SK-N-SH (cell line): ENCODE results near the gene JAKMIP1. TPM values are rescaled to one million over a fixed set of nuclear protein-coding genes. Genes with fewer than 3 reads are reported as not detected.
"Not testable (repeated sequence)": the region's sequence is repeated elsewhere in the genome, so short reads cannot be mapped to it uniquely, and the experiment has no call there.

Experiments used
- CTCF ChIA-PET: fragments of 300-600, 350-600 bp; formaldehyde crosslinking; extraction: SDS; loops from one replicate; lab custom pipeline; 2021; lab: Yijun Ruan, JAX
- POLR2A ChIA-PET: fragments of 350-600 bp; sonication (Branson Sonifier 250); formaldehyde crosslinking; extraction: SDS; loops from one replicate; lab custom pipeline; 2020; ENCODE audit warnings: antibody characterized with exemption, inconsistent platforms; lab: Yijun Ruan, JAX
- DNase-seq: peaks from one replicate; pipeline ENCODE4 v3.0.0; 2012
- H2AFZ ChIP-seq: fragments of 200-600 bp; sonication (generic); 2 replicates; pipeline ENCODE4 v1.8.1; 2016; ENCODE audit warnings: antibody characterized with exemption, mild to moderate bottlenecking, low read depth
- H3F3A ChIP-seq: fragments of 200-600 bp; sonication (generic); replicated peaks from 2 replicates; pipeline ENCODE3; 2016; ENCODE audit warnings: antibody characterized with exemption, mild to moderate bottlenecking; ENCODE audit not compliant: insufficient read depth
- H3K27ac ChIP-seq, 2 experiments: fragments of 200-500 bp in 1 of 2; fragments of 200-600 bp in 1 of 2; sonication (Bioruptor generic) in 1 of 2; sonication (generic), shearing (Covaris generic) in 1 of 2; 2 replicates each; pipeline versions ENCODE4 v1.5.1 to v1.6.1; 2014 to 2016; ENCODE audit warnings: low read depth in 2 of 2, inconsistent platforms in 1 of 2, low read length in 1 of 2, mild to moderate bottlenecking in 1 of 2, mixed read lengths in 1 of 2
- H3K27me3 ChIP-seq: fragments of 200-600 bp; sonication (generic), shearing (Covaris generic); 2 replicates; pipeline ENCODE4 v1.6.1; 2016; ENCODE audit warnings: mixed run types; ENCODE audit not compliant: insufficient read depth
- H3K36me3 ChIP-seq, 2 experiments: fragments of 200-500 bp in 1 of 2; fragments of 200-600 bp in 1 of 2; sonication (Bioruptor generic) in 1 of 2; sonication (generic) in 1 of 2; replicated peaks in 1 of 2; 2 replicates each; pipeline versions ENCODE3 to v1.5.1; 2014 to 2016; ENCODE audit warnings: low read length in 1 of 2, mild to moderate bottlenecking in 1 of 2; ENCODE audit not compliant: insufficient read depth in 2 of 2, control insufficient read depth in 1 of 2
- H3K4me1 ChIP-seq, 2 experiments: fragments of 200-500 bp in 1 of 2; fragments of 200-600 bp in 1 of 2; sonication (Bioruptor generic) in 1 of 2; sonication (generic), shearing (Covaris generic) in 1 of 2; 2 replicates each; pipeline versions ENCODE4 v1.5.1 to v1.6.1; 2014 to 2016; ENCODE audit warnings: low read depth in 1 of 2, low read length in 1 of 2, mixed run types in 1 of 2; ENCODE audit not compliant: insufficient read depth in 2 of 2, control insufficient read depth in 1 of 2
- H3K4me2 ChIP-seq: fragments of 200-600 bp; sonication (generic), shearing (Covaris generic); 2 replicates; pipeline ENCODE4 v1.6.1; 2017; ENCODE audit warnings: mixed run types
- H3K4me3 ChIP-seq, 2 experiments: fragments of 200-500 bp in 1 of 2; fragments of 200-600 bp in 1 of 2; sonication (Bioruptor generic) in 1 of 2; sonication (generic), shearing (Covaris generic) in 1 of 2; 2 replicates each; pipeline versions ENCODE4 v1.5.1 to v1.8.1; 2014 to 2016; ENCODE audit warnings: low read depth in 2 of 2, inconsistent platforms in 1 of 2, low read length in 1 of 2, mild to moderate bottlenecking in 1 of 2, mixed read lengths in 1 of 2, moderate library complexity in 1 of 2
- H3K79me2 ChIP-seq: fragments of 200-600 bp; sonication (generic); 2 replicates; pipeline ENCODE4 v1.8.1; 2017; ENCODE audit warnings: mild to moderate bottlenecking; ENCODE audit not compliant: insufficient read depth
- H3K9ac ChIP-seq: fragments of 200-600 bp; sonication (generic); 2 replicates; pipeline ENCODE4 v1.6.1; 2017; ENCODE audit warnings: mixed run types
- H3K9me2 ChIP-seq: fragments of 200-600 bp; sonication (generic); 2 replicates; pipeline ENCODE4 v1.6.1; 2017; ENCODE audit warnings: mixed run types
- H3K9me3 ChIP-seq: fragments of 200-600 bp; sonication (generic); 2 replicates; pipeline ENCODE4 v1.6.1; 2017; ENCODE audit warnings: mixed run types, mild to moderate bottlenecking, moderate library complexity
- H4K20me1 ChIP-seq: fragments of 200-600 bp; sonication (generic); 2 replicates; pipeline ENCODE4 v1.6.1; 2017; ENCODE audit warnings: mild to moderate bottlenecking, mixed run types; ENCODE audit not compliant: insufficient read depth
- EP300 ChIP-seq, 2 experiments: IDR thresholded peaks; 2 replicates each; pipeline versions ENCODE4 v1.4.0 to v1.6.1; 2012; ENCODE audit warnings: borderline replicate concordance in 1 of 2, low read depth in 1 of 2, low read length in 1 of 2
- FOSL2 ChIP-seq: IDR thresholded peaks from 2 replicates; pipeline ENCODE4 v1.4.0; 2012; ENCODE audit warnings: low read depth, mild to moderate bottlenecking, moderate library complexity, borderline replicate concordance
- FOXJ3 ChIP-seq: sonication (generic); formaldehyde crosslinking; IDR thresholded peaks from 2 replicates; pipeline ENCODE4 v1.5.1; 2020; ENCODE audit warnings: mild to moderate bottlenecking, missing genetic modification reagents
- FOXM1 ChIP-seq: IDR thresholded peaks from 2 replicates; pipeline ENCODE4 v1.4.0; 2012; ENCODE audit warnings: low read depth, mild to moderate bottlenecking
- GABPA ChIP-seq: IDR thresholded peaks from 2 replicates; pipeline ENCODE4 v1.4.0; 2012; ENCODE audit warnings: low read depth, mild to moderate bottlenecking
- JUND ChIP-seq: IDR thresholded peaks from 2 replicates; pipeline ENCODE4 v1.4.0; 2012
- MXI1 ChIP-seq: IDR thresholded peaks from 2 replicates; pipeline ENCODE4 v1.6.1; 2012; ENCODE audit warnings: mild to moderate bottlenecking, low read depth, low read length, improper control_type of control experiment
- NFIC ChIP-seq: IDR thresholded peaks from 2 replicates; pipeline ENCODE4 v1.4.0; 2012; ENCODE audit warnings: borderline replicate concordance
- RAD21 ChIP-seq: IDR thresholded peaks from 2 replicates; pipeline ENCODE4 v1.6.1; 2012; ENCODE audit warnings: mild to moderate bottlenecking, low read length
- RFX5 ChIP-seq: IDR thresholded peaks from 2 replicates; pipeline ENCODE4 v1.6.1; 2012; ENCODE audit warnings: mild to moderate bottlenecking, improper control_type of control experiment, low read length
- SMC3 ChIP-seq: IDR thresholded peaks from 2 replicates; pipeline ENCODE4 v1.6.1; 2012; ENCODE audit warnings: low read depth, low read length, improper control_type of control experiment
- TEAD4 ChIP-seq: IDR thresholded peaks from 2 replicates; pipeline ENCODE4 v1.4.0; 2012; ENCODE audit warnings: mild to moderate bottlenecking, borderline replicate concordance; ENCODE audit not compliant: insufficient read depth
- YY1 ChIP-seq: IDR thresholded peaks from 2 replicates; pipeline ENCODE4 v1.4.0; 2012; ENCODE audit warnings: low read depth, mild to moderate bottlenecking
- WGBS: methylation state at CpG from one replicate; pipeline ENCODE4 v1.1.6; 2017; ENCODE audit warnings: low lambda C conversion rate; 5-methylcytosine and 5-hydroxymethylcytosine counted together
- polyA plus RNA-seq, 3 experiments: library from polyadenylated mRNA; depleted of rRNA; stranded (reverse); fragments of >200 nt; gene quantifications; 2 replicates each; pipeline ENCODE4 v1.2.3, GENCODE V29; 2012
- TF ChIP-seq, protein P1 (sequence below): IDR thresholded peaks from 2 replicates; pipeline ENCODE4; 2012
- TF ChIP-seq, protein P2 (sequence below): fragments of 200-600 bp; sonication (generic); IDR thresholded peaks from 2 replicates; pipeline ENCODE4 v1.6.1; 2017; ENCODE audit warnings: antibody characterized with exemption, mild to moderate bottlenecking, moderate library complexity
- TF ChIP-seq, protein P3 (sequence below): fragments of 150-350 bp; IDR thresholded peaks from 2 replicates; pipeline ENCODE4 v1.6.1; 2017; ENCODE audit warnings: antibody characterized with exemption, low read length, low read depth, borderline replicate concordance
- TF ChIP-seq, protein P4 (sequence below): IDR thresholded peaks from 2 replicates; pipeline ENCODE4 v1.6.1; 2012; ENCODE audit warnings: mild to moderate bottlenecking, low read depth, low read length, moderate library complexity
- TF ChIP-seq, protein P5 (sequence below): IDR thresholded peaks from 2 replicates; pipeline ENCODE4 v1.4.0; 2012; ENCODE audit warnings: low read depth
- TF ChIP-seq, protein P6 (sequence below): IDR thresholded peaks from 2 replicates; pipeline ENCODE4 v1.4.0; 2012; ENCODE audit warnings: low read depth, borderline replicate concordance

Gene JAKMIP1
- polyA plus RNA-seq, 1 of the 3 experiments (the other 2 are of a cell fraction) = 0.54 TPM

DNA sequence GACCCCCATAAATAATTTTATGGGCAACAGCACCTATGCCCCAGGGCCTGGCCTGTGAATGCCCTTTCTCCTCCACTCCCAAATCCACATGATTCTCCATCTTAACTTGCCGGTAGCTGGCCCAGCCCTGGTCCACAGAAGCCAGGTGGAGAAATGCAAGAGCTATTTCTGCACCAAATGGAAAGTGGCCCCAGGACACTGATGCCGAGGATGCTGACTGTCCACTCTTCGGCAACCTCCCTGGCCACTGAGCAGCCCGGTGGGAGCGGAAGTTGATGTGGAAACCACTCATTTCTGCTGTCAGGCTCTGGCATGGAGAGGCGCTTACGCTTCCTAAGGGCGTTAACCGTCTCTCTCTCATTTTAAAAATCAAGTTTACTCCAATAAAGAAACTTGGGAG, 58.8 kb downstream of the JAKMIP1 start:
- TF ChIP-seq FOSL2 (no peak), FOXJ3 (no peak), MXI1 (no peak), JUND (no peak), FOXM1 (no peak), RFX5 (no peak), GABPA (no peak), RAD21 (no peak), NFIC (no peak), SMC3 (no peak), TEAD4 (no peak), YY1 (no peak), EP300 (IDR thresholded peaks at IDR 0.05; ENCODE audit: borderline replicate concordance in 1 of 2, low read depth in 1 of 2, low read length in 1 of 2) (no peak)
- TF ChIP-seq, protein P1, sequence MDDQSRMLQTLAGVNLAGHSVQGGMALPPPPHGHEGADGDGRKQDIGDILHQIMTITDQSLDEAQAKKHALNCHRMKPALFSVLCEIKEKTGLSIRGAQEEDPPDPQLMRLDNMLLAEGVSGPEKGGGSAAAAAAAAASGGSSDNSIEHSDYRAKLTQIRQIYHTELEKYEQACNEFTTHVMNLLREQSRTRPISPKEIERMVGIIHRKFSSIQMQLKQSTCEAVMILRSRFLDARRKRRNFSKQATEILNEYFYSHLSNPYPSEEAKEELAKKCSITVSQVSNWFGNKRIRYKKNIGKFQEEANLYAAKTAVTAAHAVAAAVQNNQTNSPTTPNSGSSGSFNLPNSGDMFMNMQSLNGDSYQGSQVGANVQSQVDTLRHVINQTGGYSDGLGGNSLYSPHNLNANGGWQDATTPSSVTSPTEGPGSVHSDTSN = no peak
- TF ChIP-seq, protein P2, sequence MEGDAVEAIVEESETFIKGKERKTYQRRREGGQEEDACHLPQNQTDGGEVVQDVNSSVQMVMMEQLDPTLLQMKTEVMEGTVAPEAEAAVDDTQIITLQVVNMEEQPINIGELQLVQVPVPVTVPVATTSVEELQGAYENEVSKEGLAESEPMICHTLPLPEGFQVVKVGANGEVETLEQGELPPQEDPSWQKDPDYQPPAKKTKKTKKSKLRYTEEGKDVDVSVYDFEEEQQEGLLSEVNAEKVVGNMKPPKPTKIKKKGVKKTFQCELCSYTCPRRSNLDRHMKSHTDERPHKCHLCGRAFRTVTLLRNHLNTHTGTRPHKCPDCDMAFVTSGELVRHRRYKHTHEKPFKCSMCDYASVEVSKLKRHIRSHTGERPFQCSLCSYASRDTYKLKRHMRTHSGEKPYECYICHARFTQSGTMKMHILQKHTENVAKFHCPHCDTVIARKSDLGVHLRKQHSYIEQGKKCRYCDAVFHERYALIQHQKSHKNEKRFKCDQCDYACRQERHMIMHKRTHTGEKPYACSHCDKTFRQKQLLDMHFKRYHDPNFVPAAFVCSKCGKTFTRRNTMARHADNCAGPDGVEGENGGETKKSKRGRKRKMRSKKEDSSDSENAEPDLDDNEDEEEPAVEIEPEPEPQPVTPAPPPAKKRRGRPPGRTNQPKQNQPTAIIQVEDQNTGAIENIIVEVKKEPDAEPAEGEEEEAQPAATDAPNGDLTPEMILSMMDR = no peak
- TF ChIP-seq, protein P3, sequence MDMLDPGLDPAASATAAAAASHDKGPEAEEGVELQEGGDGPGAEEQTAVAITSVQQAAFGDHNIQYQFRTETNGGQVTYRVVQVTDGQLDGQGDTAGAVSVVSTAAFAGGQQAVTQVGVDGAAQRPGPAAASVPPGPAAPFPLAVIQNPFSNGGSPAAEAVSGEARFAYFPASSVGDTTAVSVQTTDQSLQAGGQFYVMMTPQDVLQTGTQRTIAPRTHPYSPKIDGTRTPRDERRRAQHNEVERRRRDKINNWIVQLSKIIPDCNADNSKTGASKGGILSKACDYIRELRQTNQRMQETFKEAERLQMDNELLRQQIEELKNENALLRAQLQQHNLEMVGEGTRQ = no peak
- TF ChIP-seq, protein P4, sequence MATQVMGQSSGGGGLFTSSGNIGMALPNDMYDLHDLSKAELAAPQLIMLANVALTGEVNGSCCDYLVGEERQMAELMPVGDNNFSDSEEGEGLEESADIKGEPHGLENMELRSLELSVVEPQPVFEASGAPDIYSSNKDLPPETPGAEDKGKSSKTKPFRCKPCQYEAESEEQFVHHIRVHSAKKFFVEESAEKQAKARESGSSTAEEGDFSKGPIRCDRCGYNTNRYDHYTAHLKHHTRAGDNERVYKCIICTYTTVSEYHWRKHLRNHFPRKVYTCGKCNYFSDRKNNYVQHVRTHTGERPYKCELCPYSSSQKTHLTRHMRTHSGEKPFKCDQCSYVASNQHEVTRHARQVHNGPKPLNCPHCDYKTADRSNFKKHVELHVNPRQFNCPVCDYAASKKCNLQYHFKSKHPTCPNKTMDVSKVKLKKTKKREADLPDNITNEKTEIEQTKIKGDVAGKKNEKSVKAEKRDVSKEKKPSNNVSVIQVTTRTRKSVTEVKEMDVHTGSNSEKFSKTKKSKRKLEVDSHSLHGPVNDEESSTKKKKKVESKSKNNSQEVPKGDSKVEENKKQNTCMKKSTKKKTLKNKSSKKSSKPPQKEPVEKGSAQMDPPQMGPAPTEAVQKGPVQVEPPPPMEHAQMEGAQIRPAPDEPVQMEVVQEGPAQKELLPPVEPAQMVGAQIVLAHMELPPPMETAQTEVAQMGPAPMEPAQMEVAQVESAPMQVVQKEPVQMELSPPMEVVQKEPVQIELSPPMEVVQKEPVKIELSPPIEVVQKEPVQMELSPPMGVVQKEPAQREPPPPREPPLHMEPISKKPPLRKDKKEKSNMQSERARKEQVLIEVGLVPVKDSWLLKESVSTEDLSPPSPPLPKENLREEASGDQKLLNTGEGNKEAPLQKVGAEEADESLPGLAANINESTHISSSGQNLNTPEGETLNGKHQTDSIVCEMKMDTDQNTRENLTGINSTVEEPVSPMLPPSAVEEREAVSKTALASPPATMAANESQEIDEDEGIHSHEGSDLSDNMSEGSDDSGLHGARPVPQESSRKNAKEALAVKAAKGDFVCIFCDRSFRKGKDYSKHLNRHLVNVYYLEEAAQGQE = no peak
- TF ChIP-seq, protein P5, sequence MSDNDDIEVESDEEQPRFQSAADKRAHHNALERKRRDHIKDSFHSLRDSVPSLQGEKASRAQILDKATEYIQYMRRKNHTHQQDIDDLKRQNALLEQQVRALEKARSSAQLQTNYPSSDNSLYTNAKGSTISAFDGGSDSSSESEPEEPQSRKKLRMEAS = no peak
- TF ChIP-seq, protein P6, sequence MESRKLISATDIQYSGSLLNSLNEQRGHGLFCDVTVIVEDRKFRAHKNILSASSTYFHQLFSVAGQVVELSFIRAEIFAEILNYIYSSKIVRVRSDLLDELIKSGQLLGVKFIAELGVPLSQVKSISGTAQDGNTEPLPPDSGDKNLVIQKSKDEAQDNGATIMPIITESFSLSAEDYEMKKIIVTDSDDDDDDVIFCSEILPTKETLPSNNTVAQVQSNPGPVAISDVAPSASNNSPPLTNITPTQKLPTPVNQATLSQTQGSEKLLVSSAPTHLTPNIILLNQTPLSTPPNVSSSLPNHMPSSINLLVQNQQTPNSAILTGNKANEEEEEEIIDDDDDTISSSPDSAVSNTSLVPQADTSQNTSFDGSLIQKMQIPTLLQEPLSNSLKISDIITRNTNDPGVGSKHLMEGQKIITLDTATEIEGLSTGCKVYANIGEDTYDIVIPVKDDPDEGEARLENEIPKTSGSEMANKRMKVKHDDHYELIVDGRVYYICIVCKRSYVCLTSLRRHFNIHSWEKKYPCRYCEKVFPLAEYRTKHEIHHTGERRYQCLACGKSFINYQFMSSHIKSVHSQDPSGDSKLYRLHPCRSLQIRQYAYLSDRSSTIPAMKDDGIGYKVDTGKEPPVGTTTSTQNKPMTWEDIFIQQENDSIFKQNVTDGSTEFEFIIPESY = no peak
- Histone ChIP-seq H4K20me1 (no peaks in the 10 kb centered on the region), H3K27me3 (no peaks in the 10 kb centered on the region), H3K4me3 (no peak overlapping the region), H3K9ac (no peak overlapping the region), H2AFZ (no peak overlapping the region), H3K27ac (no peak overlapping the region; a peak in 1 of 4 replicates), H3K4me1 (peaks cover 0 to 17% of the 10 kb centered on the region in 2 experiments; a peak in 1 of 4 replicates), H3F3A (no peaks in the 10 kb centered on the region), H3K36me3 (no peaks in the 10 kb centered on the region), H3K9me2 (no peaks in the 10 kb centered on the region), H3K4me2 (no peak overlapping the region), H3K79me2 (no peaks in the 10 kb centered on the region), H3K9me3 (no peaks in the 10 kb centered on the region)
- ChIA-PET CTCF (interaction anchor here (0.9 to 1.4 kb wide), 5 partner anchors 11 to 143 kb away, joined by 3 to 4 read pairs (median 3); no protein-coding TSS in a partner anchor), POLR2A (no interaction called here)
- no peak for DNase-seq
- 51% methylated on average over 9 of the region's 9 CpGs for WGBS

DNA sequence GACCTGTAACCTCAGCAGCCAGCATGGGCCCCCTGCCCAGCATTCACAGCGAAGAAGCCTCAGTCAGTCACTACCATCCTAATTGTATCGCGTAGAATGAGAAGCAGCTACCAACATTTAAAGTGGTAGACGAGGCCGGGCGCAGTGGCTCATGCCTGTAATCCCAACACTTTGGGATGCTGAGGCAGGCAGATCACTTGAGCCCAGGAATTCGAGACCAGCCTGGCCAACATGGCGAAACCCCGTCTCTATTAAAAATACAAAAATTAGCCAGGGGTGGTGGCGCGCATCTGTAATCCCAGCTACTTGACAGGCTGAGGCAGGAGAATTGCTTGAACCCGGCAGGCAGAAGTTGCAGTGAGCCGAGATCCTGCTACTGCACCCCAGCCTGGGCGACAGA, 59.3 kb downstream of the JAKMIP1 start:
- 71% methylated on average over 8 of the region's 14 CpGs for WGBS
- H3F3A ChIP-seq, H3K27ac ChIP-seq, H3K4me3 ChIP-seq, H3K9me3 ChIP-seq, H3K79me2 ChIP-seq, H3K27me3 ChIP-seq, DNase-seq, POLR2A ChIA-PET, H3K9me2 ChIP-seq, H2AFZ ChIP-seq, H3K4me2 ChIP-seq, H4K20me1 ChIP-seq, H3K9ac ChIP-seq, H3K36me3 ChIP-seq: not testable (repeated sequence)
- H3K4me1 ChIP-seq = peaks cover 0 to 17% of the 10 kb centered on the region in 2 experiments; a peak in 1 of 4 replicates
- CTCF ChIA-PET = interaction anchor here (1.3 kb wide), 1 partner anchor 142 kb away, joined by 4 read pairs; no protein-coding TSS in a partner anchor
